Activated CD8-positive, alpha-beta memory T cell treated with anti-CD3 and anti-CD28 coated beads, Interleukin-2, amount 50 U/mL, for 4 hours (primary cell): ENCODE data around the gene CCNY.
A peak's percentile ranks its signal among the peaks of the same experiment; 100 is the strongest.
"Not testable (repeated sequence)": the region's sequence is repeated elsewhere in the genome, so short reads cannot be mapped to it uniquely, and the experiment has no call there.

Experiments
- DNase-seq: peaks from one replicate; pipeline ENCODE4 v3.0.0-alpha.2; 2020

Gene CCNY

DNA sequence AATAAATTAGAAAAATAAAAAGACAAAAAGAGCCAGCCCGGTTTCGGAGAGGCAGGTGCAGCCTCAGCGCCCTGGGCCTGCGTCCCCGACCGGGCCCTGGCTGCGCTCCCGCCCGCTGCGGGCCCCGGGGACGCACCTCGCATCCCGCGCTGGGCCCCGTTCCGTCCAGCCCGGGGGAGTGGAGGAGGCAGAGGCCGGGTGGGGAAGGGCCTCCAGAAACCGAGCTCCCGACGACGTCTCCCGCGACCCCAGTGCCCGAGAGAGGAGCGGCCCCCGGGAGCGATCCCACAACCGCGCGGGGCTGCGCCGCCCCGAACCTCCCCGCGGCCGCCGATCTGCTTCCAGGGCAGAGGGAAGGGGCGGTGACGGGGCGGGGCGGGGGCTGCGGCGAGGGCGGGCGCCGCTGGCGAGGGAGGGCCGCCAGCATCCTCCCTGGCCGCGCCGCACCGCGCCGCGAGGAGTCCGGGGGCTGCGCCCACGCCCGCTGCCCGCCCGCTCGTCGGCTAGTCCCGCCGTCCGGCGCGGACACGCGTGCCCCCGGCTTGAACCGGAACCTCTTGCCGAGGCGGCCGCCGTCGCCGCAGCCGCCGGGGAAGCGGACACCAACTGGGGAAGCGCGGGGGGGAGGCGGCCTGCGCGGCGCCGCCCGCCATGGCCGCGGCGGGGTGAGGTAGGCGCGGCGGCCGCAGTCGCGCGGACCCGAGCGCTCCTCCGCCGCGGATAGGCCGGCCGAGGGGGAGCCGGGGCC, at the start of gene CCNY:
Gene CCNY, plus strand, starts transcription at position 426 of the 748 bp plus-strand sequence. CDS start 545 bp downstream, outside the sequence.
- DNase-seq: peak; percentile 82

DNA sequence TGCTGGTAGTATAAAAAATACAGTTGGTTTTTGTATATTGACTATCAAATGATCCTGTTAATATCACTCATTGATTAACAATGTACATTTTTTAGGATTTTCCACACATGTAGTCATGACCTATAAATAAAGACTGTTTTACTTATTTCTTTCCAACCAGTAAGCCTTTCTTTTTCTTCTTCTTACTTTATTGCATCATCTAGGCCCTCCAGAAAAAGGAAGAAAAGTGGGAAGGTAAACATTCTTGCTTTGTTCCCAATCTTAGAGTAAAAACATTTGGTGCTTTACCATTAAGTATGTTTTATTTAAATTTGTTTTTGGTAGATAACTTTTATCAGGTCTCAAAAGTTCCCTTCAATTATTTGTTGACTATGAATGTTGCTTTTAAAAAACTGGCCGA, 47.1 kb upstream of the CCNY start:
- no peak for DNase-seq

DNA sequence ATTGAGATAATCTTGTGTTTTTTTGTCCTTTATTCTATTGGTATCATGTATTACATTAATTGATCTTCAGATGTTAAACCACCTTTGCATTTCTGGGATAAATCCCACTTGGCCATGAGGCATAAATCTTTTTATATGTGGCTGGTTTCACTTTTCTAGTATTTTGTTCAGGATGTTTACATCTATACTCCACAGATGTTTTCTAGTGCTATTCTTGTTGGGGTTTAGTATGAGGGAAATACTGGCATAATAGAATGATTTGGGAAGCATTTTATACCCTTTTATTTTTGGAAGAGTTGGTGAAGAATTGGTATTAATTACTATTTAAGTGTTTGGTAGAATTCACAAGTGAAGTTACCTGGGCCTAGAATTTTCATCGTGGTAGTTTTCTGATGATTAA, 41.8 kb upstream of the CCNY start:
- no peak for DNase-seq

DNA sequence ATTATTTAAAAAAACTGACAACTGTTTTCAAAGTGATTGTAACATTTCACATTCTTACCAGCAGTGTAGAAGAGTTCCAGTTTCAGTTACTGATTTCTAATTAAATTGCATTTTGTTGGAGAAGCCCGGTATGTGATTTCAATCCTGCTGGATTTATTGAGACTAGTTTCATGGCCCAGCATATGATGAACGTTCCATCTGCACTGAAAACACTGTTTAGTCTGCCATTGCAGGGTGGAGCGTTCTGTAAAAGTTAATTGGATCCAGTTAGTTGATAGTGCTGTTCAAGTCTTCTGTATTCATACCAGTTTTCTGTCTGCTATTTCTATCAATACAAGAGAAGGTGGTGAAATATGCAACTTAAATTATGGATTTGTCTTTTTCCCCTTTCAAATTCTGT, 37.3 kb upstream of the CCNY start:
- no peak for DNase-seq

DNA sequence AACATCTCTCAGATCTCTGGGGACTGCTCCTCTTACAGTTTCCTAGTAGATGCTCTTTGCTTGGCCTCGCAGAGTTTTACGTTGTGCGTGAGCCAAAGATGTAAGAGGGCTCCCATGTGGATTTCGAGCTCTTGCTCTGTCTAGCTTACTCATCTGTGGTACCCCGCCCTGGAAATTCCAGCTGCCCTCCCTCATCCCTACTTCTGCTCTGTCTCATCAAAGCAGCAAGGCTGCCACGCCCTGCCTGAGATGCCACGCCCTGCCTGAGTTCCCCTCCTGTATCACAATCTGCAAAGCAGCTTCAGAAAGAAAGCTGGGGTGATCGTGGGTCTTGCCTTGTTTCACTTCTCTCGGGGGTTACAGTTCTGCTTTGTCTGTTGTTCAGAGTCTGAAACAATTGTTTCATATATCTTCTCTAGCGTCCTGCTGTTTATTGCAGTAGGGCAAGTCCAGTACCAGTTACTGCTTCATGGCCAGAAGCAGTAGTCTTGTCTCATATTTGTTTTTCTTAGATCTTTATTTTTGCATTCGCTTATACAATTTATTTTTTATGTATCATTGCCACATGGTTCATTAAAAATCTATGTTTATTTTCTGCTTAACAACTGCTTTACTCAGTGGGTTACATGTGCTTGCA, 36.1 kb upstream of the CCNY start:
- DNase-seq: no peak

DNA sequence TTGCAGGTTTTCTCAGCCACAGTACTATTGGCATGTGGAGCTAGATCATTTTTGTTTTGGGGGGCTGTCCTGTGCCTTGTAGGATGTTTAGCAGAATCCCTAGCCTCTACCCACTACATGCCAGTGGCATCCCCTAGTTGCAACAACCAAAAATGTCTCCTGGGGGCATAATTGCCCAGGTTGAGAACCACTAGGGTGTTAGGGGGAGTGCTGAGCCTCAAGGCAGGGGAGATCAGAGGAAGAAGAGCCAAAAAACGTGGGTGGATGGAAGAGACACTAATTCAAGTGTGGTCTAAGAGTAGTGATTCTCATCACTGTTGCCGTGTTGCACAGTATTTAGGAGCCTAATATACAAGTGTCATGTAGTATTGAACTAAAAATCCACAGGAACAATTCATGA, 31.7 kb upstream of the CCNY start:
- DNase-seq: no peak

DNA sequence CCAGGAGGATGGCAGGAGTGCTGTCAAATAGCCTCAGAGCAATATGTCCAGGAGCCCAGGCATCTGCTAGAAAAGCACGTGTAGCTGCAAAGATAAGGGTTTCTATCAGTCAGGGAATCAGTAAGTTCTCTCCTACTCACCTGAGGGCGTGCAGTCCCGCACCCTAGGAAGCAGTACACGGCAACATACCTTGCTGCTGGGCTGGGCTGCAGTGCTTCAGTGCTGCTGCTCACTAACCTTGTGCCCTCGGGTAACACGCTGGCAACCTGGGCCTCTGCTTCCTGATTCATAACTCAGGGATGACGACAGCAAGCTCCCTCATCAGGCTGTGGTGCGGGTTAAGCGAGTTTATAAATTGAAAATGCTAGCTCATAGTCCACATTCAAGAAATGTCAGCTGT, 29.5 kb upstream of the CCNY start:
- DNase-seq: no peak

DNA sequence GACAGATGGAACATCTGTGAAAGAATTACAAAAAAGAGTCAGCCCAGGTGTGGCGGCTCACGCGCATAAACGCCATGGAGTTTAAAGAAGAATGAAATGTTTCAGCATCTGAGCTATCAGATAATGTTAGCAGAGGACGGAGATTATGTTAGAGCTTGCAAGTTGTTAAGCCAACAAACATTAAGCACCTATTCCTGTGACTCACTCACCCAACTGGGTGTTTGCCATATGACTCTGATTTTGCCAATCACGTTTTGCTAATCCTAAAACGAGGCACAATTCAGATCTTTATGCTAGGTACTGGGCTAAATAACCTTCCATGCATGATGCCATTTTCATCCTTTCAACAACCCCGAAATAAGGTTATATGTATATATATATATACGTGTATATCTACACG, 29.0 kb upstream of the CCNY start:
- no peak for DNase-seq

DNA sequence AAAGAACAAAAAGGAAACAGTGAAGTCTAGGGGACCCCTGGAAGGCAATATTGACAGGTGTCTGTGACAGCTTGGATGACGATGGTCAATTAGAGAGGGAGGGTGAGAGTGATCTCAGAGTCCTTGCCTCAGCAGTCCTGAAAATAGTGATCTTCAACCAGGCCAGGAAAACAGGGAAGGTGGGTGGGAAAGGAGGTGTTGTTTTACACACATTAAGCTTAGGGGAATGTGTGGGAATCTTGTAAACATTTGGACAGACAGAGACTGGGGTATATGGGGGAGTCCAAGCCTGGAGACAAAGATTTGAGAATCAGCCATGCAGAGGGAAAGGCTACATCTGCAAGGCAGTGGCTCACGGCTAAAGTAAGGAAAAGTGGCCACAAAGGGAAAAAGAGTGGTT, 27.5 kb upstream of the CCNY start:
- no peak for DNase-seq

DNA sequence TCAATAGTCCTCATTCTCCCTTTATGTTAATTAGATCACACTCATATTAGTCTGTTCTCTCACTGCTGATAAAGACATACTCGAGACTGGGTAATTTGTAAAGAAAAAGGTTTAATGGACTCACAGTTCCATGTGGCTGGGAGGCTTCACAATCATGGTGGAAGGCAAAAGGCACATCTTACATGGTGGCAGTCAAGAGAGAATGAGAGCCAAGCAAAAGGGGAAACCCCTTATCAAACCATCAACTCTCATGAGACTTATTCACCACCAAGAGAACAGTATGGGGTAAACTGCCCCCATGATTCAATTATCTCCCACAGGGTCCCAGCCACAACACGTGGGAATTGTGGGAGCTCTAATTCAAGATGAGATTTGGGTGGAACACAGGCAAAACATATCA, 22.2 kb upstream of the CCNY start:
- not testable (repeated sequence) for DNase-seq

DNA sequence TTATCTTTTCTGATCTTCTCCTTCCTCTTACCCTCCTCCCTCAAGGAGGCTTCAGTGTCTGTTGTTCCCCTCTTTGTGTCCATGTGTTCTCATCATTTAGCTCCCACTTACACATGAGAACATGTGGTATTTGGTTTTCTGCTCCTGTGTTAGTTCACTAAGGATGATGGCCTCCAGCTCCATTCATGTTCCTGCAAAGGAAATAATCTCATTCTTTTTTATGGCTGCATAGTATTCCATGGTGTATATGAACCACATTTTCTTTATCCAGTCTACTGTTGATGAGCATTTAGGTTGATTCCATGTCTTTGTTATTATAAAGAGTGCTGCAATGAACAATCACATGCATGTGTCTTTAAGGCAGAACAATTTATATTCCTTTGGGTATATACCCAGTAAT, 21.1 kb upstream of the CCNY start:
- DNase-seq: not testable (repeated sequence)

DNA sequence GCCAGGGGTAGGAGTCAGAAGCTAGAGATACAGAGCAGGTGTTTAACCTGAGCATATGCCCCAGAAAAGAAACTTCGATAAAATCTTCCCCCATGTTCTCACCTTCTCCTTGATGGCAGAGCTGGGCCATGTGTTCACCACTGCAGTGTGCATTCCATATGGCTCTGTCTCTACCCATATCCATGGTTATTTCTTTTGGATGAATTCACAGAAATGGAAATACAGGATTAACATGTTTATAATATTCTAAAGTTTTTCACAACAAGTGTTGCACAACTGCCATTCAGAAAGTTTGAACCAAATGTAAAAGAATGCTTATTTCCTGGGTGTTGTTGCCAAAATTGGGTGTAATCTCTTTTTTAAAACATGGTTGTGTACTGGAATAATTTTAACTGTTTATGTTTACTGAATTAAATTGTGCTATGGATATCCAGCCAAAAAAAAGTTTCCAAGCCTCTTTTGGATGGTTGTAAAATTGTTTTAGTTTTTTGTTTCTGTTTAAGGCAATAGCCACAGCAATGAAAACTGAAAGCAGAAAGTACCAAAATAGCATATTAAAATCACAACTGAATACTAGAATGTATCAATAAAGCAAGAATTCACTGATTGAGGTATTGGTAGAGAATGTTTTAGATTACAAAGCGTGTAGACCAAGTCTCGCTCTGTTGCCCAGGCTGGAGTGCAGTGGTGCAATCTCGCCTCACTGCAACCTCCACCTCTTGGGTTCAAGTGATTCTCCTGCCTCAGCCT, 19.9 kb upstream of the CCNY start:
- DNase-seq: no peak

DNA sequence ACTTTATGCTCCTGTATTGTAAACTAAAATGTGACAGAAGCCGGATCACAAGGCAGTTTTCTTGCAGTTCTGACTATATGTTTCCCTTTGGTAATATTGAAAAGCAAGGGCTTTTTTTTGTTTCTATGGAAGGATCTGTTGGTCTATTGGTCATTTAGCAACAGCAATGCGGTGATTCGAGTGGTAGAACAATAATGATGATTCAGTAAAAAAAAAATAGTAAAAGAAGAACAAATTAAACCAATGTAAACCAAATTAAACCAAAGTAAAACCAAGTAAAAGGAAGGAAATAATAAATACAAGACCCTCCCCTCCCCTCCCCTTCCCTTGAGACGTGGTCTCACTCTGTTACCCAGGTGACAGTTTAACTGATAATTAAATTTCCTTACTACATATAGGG, 17.8 kb upstream of the CCNY start:
- no peak for DNase-seq

DNA sequence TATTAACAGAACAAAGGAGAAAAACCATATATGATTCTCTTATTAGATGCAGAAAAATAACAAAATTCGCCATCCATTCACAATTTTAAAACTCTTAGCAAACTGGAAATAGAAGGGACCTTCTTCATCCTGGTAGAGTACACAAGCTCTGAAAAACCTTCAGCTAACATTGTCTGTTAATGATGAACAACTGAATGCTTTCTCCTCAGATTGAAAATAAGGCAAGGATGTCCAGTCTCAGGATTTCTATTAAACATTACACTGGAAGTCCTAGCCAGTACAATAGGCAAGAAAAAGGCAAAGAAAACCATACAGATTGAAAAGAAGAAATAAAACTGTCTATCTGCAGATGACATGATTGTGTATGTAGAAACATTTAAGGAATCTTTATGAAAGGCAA, 16.0 kb upstream of the CCNY start:
- no peak for DNase-seq

DNA sequence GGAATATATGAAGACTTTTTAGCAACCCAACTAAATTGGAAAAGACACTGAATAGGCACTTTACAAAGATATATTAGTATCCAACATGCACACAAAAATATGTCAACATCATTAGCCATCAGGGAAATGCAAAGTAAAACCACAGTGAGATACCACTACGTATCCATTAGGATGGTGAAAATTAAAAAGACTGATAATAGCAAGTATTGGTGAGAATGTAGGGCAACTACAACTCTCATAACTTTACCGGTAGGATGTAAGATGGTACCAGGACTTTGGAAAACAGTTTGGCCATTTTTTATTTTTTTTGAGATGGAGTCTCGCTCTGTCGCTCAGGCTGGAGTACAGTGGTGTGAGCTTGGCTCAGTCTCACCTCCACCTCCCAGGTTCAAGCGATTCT, 13.7 kb upstream of the CCNY start:
- no peak for DNase-seq

DNA sequence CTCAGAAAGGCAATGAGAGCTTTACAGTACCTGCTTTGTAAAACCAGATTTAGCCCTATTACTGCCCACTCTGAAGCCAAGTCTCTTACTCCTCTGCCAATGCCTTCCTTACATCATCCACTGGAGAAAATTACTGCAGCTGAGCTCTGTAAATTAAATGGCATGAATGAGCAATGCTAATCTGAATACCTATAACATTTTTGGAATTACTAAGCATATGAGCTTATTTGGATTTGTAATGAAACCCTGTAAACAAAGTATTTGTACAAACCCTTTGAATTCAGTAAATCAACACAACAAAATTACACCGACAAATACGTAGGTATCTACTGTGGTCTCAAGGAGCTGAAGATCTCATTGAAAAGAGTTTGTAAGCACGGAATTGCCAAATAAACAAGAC, 12.1 kb upstream of the CCNY start:
- no peak for DNase-seq

DNA sequence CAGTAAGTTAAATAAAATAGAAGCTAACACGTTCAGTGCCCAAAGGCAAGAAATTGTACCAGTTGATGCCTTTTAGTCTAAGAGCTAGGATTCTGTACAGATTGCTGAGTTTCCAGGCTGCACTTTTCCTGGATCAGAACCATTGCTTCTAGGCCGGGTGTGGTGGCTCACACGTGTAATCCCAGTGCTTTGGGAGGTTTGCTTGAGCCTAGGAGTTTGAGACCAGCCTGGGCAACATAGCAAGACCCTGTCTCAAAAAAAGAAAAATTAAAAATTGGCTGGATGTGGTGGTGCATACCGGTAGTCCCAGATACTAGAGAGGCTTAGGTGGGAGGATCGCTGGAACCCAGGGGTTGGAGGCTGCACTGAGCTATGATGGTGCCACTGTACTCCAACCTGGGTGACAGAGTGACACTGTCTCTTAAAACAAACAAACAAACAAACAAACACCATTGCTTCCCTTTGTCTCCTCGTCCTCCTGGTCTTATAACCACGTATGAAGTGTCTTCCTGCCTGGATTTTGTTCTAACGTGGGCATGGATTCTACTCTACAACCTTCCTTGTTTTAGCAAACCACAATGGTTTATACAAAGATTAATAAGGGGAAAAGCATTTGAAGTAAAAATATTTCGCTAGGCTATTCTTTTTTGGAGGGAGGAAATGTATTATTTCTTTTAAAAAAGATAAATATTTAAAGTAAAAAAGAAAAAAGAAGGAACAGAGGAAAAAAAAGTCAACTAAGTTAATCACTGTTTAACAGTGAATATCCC, 9.7 kb upstream of the CCNY start:
- DNase-seq: no peak

DNA sequence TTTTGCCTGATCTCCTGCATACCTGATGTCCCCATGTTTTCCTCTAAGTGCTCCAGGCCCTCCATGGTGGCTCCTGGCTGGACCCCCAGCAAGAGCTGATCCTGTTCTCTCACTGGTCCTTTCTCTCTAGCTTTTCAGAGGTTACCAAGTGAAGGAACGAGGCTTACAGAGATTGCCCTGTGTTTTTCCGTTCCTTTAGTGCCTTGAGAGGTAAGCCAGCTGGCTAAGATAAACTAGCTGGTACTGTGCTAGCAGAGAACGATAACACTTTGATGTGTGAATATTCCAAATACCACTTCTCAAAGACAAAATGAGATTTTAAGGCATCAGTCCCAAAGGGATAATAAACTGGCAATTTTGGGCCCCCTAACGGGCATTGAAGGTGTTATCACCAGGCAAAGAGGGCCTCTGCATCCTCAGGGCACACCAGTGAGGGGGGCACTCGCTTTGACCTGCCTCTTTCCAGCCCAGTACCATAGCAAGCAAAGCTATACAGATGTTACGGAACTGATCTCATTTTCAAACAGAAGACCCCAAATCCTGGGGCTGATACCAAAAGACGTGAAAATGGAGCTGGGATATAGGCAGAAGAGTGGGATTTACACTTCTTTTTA, 8.4 kb upstream of the CCNY start:
- DNase-seq: no peak

DNA sequence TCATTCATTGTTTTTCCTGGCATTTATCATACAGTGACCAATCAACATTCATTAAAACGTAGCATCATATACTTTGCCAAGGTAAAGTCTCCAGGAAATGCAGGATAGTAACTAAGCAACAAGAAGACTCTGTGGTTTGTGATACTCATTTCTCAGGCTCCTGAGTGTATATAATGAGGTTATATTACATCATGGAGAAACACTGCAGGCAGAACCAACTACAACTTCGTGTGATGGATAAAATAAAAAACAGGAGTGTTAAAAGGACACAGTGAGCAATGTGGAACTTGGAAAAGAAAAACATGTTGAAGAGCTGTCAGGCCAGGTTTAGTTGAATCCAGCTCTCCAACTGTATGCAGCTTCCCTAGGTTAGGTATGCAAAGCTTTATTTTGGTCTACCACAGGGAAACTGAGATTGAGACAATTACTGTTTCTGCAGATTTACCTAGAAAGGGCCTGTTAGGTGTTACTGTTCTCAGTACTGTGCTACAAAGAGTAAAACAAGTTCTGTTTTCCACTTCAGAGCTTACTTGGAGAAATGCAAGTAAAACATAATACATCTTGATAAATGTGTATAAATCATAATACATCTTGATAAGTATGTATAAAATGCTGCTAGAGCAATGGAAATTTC, 7.8 kb upstream of the CCNY start:
- no peak for DNase-seq

DNA sequence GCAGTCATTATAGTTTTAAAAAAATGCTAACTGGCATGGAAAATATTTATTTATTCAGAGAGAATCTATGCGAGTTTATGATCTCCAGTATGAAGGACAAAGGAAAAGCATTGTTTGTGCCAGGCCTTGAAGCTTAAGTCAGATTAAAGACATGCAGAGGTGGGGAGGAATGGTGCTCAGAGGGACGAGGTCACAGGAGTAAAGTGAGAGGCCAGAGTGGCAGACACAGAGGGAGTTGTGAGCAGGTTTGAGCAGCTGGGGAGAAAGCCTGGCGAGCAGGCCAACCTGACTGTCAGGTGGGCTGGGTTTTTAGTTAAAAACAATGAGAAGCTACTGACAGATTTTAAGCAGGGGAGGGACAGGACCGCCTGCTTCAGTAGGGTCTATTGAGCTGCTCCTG, 6.8 kb upstream of the CCNY start:
- no peak for DNase-seq

DNA sequence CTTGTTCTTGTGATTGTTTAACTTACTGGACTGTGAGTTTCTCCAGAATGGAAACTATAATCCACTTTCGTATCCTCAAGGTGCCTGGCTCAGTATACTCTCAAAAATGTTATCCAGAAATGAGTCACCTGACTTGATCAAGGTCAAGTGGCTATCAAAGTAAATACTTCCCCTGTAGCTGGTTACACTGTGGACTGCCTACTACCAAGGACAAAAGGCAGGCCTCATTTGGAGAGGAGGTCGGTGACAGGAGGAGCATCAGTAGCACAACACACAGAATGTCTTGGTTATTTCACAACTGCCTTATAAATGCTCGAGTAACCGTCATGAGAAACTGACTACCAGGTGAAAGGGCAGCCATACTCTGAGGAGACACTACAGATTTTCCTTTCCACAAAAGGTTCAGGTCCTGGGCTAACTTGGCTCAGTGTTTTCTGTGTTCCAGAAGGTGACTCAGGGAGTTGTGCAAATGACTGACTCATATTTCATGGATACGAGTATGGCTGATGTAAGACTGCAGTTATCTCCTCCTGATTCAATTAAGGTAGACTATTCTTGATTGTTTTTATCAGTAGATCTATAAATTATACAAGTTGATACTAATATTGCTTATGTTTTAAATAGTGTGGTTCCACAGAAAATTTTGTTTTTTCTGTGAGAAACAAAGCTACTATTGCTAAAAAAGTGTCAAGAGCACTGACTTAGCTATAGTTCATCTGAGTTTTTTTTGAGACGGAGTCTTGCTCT, 4.2 kb upstream of the CCNY start:
- DNase-seq: no peak

DNA sequence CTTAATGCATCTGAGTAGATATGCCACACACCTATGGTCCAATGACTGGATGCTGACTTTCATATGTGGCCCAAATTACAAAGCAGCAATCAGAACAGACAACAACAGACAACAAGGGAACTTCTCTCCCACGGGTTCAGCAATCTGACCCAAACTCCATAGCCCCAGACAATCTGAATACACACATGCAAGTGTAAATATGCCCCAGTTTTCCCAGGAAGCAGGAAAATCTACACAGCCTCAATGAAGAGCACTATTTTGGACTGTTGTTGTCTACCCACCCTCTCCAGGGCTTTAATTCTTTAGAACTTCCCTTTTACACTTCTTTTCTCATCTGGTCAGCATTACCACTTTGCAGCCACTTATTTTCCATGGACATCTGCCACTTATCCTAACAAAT, 2.0 kb upstream of the CCNY start:
- DNase-seq: no peak
